GM19395 (cell line): Measurements from ENCODE around the gene SACS.
"Not testable (repeated sequence)": the region's sequence is repeated elsewhere in the genome, so short reads cannot be mapped to it uniquely, and the experiment has no call there.

Experiments
- ATAC-seq: cut with Tn5 transposase; IDR thresholded peaks from one replicate; pipeline ENCODE4 v1.9.1; 2021; ENCODE audit warnings: mild to moderate bottlenecking, moderate library complexity; ENCODE audit not compliant: unreplicated experiment

Gene SACS

DNA sequence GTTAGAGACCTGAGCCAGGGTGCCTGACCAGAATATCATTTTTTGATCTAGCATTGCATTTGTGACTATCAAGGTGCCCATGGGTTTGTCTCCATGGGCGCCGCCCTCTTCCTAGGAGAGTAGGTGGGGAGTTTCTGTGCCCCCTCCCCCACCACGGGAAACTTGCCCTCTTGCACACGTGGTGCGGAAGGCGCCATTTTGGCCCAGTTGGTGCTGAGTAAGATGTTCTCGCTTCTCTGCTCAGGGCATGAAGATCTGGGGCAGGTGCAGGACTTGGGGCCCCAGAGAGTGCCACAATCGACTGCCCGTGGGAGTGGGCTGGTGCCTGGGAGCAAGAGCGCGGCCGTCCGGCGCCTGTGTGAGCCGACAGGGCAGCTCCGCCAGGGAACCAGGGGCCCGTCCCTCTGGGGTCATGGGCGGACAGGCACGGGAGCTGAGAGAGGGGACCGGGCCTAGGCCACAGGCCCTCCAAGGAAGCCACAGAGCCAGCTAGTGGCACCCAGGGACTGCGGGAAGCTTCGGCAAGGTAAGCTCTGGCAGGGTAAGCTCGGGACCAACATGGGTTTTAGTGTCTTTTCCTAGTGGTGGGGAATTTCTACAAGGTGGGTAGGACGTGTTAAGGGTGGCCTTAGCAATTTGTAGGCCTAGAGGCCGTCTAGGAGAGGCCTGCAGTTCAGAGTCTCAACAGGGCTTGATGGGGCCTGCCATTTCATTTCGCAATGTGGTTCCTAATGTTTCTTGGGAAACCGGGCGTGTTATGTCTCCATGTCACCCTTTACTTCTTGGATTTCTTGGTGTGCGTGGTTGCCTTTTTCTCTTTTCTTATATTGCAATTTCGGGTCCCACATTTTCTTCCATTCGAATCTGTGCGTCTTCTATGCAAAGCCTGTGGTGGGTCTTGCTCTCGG, 14.5 kb downstream of the SACS start:
- ATAC-seq, result no peak

DNA sequence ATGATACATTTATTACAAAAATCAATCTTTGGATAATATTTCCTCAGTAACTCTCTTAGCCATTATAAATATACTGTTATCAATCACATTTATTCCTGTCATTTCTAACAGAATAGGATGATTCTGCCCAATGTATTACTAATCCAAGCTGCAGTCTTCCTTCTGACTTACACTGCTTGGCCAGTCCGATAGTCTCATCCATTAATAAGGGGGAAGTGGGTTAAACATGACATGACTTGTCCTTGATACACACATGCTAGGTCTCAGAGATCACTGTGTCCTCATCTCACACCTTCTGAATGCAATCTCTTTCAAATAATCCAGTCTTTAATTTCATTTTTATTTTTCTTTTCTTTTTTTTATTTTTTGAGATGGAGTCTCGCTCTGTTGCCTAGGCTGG, 18.8 kb downstream of the SACS start:
- no peak for ATAC-seq

DNA sequence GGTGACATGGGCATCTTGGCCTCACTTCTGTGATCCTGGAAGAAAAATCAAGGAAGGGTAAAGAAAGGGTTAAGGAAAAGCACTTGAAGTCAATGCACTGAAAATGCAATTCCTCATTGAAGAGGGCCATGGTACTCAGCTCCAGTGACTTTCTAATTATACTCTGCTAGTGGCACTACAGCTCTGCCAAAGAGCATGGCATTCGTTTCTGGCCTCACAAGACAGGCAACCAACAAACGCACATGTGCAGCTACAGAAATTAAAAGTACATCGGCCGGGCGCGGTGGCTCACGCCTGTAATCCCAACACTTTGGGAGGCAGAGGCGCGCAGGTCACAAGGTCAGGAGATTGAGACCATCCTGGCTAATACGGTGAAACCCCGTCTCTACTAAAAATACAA, 21.8 kb downstream of the SACS start:
- ATAC-seq, result no peak

DNA sequence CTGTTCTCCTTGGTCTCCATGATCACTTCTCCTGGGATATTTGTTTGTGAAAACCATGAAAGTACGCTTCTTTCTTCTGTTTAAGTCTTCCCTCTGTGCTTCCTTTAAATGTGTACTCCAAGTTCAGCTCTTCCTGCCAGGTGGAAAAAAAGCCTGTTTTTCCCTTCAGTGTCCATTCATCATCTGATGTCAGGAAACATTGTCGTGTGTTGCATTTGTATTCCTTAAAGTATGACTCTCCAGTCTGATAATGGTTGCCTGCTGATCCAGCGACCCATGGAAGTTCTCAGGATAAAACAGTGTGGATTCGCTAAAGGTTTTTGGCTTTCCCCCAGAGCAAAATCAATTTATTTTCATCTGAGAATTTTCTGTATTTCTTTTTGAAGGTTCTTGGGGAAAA, 22.3 kb downstream of the SACS start:
- no peak for ATAC-seq

DNA sequence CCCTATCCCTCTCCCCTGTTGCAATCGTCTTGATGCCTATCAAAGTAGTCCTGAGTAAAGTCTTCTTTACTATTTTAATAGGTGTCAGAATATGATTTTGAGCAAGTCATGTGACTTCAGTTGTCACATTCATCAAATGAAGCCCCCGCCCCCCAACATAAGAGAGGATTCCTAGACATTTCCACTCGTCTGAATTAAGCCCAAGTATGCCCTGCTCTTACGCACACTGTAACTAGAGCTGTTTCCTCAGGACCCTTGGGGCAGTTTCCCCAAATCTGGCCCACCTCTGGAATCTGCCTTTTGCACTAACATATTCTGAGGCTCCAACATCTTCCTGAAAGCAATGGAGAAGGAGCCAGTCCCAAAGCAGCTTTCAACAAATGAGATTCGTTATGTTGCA, 25.5 kb downstream of the SACS start:
- no peak for ATAC-seq

DNA sequence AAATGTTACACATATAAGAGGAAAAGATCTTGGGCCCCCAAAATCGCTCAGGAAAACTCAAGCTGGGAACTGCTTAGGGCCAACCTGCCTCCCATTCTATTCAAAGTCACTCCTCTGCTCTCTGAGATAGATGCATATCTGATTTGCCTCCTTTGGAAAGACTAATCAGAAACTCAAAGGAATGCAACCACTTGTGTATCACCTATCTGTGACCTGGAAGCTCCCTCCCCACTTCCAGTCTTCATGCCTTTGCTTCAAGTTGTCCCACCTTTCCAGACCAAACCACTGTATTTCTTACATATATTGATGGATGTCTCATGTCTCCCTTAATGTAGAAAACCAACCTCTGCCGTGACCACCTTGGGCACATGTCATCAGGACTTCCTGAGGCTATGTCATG, 32.3 kb downstream of the SACS start:
- not testable (repeated sequence) for ATAC-seq

DNA sequence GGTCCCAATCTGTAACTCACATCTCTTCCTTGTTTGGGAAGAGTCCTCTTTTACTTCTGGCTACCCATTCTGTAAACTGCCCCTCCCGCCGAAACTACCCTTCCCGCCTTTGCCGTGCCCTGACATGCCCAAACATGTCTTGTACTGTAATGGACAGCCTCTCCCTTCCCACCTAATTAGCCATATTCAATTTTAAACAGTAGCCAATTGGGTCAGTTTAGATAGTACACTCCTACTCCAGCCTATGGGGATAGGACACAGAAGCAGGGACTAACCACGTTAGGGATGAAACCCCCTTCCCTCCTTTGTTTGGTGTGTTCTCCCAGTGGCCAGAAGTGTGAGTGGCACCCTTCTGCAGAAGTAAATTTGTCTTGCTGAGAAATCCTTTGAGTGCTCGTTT, 34.2 kb downstream of the SACS start:
- ATAC-seq, result no peak

DNA sequence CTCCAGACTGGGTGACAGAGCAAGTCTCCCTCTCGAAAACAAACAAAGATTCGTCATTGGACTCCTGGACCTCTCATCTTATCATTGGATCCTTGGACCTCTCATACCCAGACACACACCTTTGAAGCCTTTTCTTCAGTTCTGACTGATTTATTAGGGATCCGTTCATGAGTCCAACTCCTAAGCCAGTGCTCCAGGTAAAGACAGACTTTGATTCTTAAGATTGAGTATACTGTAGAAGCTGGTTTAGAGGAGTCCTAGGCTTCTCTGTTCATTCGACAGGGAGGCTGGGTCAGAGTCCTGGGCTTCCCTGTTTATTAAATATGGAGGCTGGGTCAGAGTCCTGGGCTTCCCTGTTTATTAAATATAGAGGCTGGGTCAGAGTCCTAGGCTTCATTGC, 38.7 kb downstream of the SACS start:
- no peak for ATAC-seq

DNA sequence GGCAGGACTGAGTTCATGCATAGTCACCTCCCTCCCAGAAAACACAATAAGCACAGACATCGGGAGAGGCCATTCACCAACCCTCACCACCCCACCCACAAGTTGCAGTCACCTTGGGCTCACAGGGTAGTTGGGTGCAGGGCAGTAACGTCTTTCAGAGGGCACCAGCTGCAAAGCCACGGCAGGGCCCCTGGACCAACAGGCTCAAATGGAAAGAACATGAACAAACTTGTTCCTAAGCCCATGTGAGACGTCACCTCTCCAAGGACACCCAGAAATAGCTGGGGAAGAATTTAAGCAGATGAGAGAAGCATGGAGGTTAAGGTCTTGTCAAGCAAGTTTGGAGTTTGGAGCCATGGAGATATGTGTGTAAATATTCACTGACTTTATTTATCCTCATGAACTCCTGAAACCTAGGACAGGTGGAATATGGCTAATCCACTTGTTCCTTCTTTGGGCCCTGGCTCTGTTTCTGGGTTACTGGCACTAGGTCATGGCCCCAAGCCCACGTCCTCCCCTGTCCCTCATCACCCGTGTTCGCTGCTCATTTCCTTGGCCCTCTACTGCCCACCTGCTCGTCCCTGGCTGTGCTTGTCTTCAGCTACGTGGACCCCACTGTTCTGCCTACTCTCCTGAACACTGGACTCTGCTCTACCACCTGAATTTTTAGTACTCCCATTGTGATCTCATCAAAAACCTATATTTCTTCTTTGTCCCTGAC, 40.4 kb downstream of the SACS start:
- ATAC-seq, result no peak

DNA sequence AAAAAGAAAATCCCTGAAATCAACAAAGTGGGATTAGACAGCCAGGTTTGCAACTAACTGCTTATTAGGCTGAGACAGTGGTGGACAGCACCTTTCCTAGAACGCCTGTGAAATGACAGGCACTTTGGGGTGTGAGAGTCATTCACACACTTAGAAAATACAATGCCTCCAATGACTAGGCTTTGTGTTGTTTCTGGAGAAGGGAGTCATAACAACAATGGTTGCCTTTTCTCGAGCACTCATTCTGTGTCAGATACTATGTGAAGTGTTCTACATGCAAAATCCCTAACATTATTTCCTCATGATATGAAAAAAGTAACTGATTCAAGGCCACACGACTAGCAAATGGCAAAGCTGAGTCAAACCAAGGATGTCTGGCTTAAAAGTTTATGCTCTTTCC, 41.2 kb downstream of the SACS start:
- ATAC-seq, result no peak

DNA sequence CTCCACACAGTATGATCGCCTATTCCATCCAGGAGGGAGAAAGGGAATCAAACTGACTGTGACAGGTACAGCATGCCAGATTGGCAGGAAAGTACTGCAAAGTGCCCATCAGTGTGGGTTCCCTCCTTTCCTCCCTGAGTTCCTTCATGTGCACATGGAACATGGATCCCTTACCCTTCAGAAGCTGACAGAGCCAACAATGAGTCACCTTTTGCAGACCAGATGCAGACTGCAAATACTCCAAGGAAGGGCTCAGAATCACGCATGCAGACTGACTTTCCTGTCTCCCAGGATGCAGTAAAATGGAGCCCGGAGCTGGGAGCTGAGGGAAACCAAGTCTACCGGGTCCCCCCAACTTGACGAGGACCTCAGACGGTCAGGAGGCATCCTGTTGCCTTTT, 41.8 kb downstream of the SACS start:
- no peak for ATAC-seq

DNA sequence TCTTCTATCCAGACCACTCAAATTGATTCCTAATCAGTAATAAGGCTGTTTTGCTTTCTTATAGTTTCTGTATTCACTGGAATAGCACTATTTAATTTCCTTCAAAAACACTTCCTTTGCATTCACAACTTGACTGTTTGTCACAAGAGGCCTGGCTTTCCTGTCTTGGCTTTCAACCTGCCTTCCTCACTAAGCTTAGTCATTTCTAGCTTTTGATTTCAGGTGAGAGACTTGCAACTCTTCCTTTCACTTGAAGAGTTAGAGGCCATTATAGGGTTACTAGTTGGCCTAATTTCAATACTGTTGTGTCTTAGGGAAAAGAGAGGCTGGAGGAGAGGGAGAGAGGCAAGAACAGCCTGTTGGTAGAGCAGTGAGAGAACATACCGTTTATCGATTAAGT, 47.0 kb downstream of the SACS start:
- ATAC-seq, result peak; percentile 76

DNA sequence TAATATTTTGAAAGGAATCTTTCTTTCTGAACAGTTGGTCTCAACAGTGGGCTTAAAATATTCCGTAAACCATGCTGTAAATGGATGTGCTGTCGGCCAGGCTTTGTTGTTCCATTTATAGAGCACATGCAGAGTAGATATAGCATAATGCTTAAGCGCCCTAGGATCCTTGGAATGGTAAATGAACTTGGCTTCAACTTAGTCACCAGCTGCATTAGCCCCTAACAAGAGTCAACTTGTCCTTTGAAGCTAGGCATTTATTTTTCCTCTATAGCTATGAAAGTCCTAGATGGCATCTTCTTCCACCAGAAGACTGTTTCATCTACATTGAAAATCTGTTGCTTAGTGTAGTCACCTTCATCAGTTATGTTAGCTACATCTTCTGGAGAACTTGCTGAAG, 47.6 kb downstream of the SACS start:
- peak; percentile 4 for ATAC-seq

DNA sequence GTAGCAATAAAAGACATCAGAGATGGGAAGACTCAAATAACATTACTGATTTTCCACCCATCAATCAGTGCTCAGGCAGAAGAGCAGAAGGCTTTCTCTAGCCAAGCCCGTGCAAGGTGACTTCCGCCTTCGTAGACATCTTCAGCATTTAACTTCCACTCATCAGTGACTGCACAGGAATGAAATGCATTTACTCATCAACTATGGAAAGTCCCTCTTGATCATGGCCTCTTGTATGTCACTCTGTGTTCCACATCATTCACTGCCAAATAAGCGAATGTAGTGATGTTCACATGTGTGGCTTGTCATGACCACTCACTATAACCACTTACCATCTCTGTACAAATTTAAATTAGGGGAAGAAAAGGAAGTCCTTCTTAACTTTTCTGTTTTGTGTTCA, 49.4 kb downstream of the SACS start:
- peak; percentile 81 for ATAC-seq

DNA sequence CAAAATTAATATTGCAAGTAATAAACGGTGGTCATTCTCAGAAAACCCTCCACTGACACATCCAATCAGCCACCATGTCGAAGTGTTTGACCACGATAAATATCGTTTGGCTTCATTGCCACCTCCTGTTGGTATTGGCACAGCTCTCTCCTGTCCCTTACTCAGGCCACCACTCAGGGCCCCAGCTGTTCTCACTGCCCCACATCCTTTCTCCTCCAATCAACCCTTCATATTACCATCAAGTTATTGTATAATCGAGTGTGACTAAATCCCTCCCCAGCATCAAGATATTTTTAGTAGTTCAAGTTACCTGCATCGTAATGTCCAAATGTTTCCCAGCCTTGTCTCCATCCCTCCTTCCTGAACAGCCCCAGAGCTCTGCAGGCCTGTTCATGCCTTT, 50.4 kb downstream of the SACS start:
- no peak for ATAC-seq

DNA sequence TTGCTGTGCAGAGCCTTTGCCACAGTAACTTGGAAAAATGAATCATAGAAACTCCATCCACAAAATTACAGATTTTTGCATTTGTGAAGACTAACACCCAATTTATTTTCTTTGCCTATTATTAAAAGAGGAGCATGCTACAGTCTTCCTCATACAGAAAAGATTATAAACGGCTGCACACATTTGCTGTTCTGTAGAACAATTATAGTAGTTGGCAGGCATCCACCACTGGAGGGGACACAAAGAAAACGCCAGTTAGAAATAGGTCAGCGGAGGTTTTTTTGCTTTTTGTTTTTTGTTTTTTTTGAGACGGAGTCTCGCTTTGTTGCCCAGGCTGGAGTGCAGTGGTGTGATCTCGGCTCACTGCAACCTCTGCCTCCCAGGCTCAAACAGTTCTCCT, 51.6 kb downstream of the SACS start:
- no peak for ATAC-seq

DNA sequence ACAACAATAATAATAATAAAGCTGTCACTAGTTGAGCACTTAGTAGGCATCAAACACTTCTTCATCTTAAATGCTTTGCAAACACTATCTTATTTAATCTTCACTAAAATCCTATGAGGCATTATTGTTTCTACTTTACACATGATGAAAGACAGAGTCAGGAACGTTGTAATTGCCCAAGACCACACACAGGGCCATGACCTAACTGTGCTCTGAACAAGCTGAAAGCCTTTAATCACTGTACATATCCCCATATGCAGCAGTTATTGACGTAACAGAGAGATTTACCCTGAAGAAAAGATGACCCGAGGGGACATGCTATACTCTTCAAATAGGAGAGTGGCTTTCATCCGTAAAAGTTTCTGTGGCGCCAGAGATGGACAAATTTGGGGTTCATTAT, 53.0 kb downstream of the SACS start:
- ATAC-seq, result no peak

DNA sequence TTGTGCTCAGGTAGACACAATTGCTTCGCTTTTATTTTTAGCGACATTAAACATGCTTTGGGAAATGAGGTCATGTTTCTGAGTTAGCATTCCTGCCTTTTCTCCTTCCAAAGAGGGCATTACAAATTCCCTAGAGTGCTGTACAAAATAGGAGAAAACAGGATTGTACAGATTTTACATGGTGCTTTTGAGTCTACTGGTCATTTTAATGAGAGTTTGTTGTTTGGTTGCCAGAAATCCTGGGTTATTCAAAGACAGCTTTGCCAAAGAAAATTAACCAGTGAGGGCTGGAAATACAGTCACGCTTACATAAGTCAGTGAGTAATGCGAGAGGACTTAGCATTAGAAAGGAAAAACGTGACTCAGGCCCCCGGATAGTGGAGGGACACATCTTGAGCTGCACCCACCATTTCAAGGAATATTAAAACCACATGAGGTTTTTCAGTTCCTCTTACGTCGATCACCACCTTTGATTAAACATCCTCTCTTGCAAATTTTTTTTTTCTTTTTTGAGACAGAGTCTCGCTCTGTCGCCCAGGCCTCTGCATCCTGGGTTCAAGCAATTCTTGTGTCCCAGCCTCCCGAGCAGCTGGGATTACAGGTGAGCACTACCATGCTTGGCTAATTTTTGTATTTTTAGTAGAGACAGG, 55.4 kb downstream of the SACS start:
- ATAC-seq, result peak; percentile 32

DNA sequence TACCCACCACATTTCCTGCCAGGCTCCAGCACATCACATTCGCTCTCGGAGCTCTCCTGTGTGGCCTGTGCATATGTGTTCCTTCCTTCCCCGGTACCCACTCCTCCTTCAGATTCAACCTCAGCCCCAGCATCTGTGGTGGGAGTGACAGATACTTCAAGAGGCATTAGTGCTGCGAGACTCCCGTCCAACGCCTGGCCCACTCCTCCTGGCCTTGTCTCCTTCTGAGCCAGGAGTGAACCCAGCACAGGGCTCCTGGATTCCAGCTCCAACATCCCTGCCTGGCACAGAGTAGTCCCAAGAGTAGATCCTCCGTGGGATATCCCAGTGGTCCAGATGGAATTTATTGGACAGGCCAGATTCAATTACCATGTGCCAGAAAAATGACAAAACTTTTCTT, 55.9 kb downstream of the SACS start:
- ATAC-seq, result no peak

DNA sequence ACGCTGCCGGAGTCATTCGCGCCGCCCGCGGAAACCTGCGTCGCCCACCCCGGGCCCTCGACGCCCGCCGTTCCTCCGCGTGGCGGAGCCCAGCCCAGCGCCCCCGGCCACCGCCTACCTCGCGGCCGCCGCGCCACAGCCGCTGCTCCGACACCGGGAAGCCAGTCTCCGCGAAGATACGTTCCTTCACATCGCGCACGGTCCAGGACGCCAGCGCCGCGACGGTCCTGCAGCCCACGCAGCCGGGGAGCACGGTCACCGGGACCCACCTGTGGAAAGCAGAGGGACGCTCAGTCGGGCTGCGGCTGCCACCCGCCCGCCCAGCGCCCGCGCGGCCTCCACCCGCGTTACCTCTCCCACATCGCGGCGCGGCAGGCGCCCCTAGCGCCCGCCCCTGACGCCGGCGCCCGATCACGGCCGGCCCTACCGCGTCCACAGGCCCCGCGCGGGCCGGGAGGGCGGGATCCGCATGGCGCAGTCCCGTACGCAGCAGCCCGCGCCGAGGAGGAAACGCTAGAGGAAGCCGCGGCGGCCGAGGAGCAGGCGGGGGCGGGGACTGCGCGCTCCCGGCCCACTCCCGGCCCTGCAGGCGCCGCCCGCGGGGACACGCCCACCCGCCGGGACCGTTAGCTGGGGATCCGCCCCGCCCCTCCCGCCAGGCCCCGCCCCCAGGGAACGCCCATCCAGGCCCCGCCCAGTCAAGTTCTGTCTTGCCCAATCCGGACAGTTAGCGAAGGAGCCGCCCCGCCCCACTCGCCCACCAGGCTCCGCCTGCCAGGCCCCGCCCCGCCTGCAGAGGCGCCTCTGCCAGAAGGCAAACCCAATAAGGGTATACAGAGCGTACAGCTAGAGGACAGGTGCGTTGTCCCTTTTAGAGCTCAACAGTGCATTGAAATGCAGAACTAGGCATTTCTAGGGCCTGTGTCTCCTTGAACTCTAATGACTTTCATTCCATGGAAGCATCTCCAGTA, 58.2 kb downstream of the SACS start:
- peak; percentile 84 for ATAC-seq
